ENCODE measurements around the gene TBC1D17.

Gene TBC1D17

GRCh38 chr19:49848938-49849337, 28.6 kb upstream of the TBC1D17 start:
- TF ChIP-seq PATZ1 (CRISPR knock-in tag; IDR thresholded peaks at IDR 0.05; ENCODE audit: borderline replicate concordance) (no peak), ESRRG (CRISPR knock-in tag; IDR thresholded peaks at IDR 0.05) (no peak), ARNTL (CRISPR knock-in tag; IDR thresholded peaks at IDR 0.05; ENCODE audit: borderline replicate concordance, low read depth) (no peak), RARB (CRISPR knock-in tag; IDR thresholded peaks at IDR 0.05) (no peak), GLIS3 (CRISPR knock-in tag; IDR thresholded peaks at IDR 0.05) (no peak), ZNF8 (CRISPR knock-in tag; IDR thresholded peaks at IDR 0.05) (no peak), BACH2 (CRISPR knock-in tag; IDR thresholded peaks at IDR 0.05; ENCODE audit: borderline replicate concordance) (no peak), ISL1 (CRISPR knock-in tag; IDR thresholded peaks at IDR 0.05) (no peak), ZFP3 (CRISPR knock-in tag; IDR thresholded peaks at IDR 0.05) (no peak), CSRNP3 (CRISPR knock-in tag; IDR thresholded peaks at IDR 0.05) (no peak), PPARA (CRISPR knock-in tag; IDR thresholded peaks at IDR 0.05; ENCODE audit: borderline replicate concordance) (no peak), OSR1 (CRISPR knock-in tag; IDR thresholded peaks at IDR 0.05) (no peak), POU6F1 (CRISPR knock-in tag; IDR thresholded peaks at IDR 0.05; ENCODE audit: borderline replicate concordance, low read depth) (no peak), TCF4 (CRISPR knock-in tag; IDR thresholded peaks at IDR 0.05; ENCODE audit: borderline replicate concordance) (no peak), TOX (CRISPR knock-in tag; IDR thresholded peaks at IDR 0.05; ENCODE audit: borderline replicate concordance) (no peak), TSHZ2 (CRISPR knock-in tag; IDR thresholded peaks at IDR 0.05) (no peak), ZFP30 (CRISPR knock-in tag; IDR thresholded peaks at IDR 0.05) (no peak), CREB5 (CRISPR knock-in tag; IDR thresholded peaks at IDR 0.05; ENCODE audit: low read depth) (no peak), ZNF565 (CRISPR knock-in tag; conservative IDR thresholded peaks at IDR 0.05; ENCODE audit: low read depth) (no peak)
- no peak for ATAC-seq

- no peak for ATAC-seq
- TF ChIP-seq CSDC2 (CRISPR knock-in tag; IDR thresholded peaks at IDR 0.05): no peak
Observed at GRCh38 chr19:49849433-49850220, 27.9 kb upstream of the TBC1D17 start.

GRCh38 chr19:49850221-49850486, 27.3 kb upstream of the TBC1D17 start:
- no peak for ATAC-seq
- TF ChIP-seq GLIS3 (CRISPR knock-in tag; IDR thresholded peaks at IDR 0.05) (no peak), ZNF565 (CRISPR knock-in tag; conservative IDR thresholded peaks at IDR 0.05; ENCODE audit: low read depth) (no peak), ARNTL (CRISPR knock-in tag; IDR thresholded peaks at IDR 0.05; ENCODE audit: borderline replicate concordance, low read depth) (no peak), TOX (CRISPR knock-in tag; IDR thresholded peaks at IDR 0.05; ENCODE audit: borderline replicate concordance) (no peak), CSRNP3 (CRISPR knock-in tag; IDR thresholded peaks at IDR 0.05) (no peak), POU6F1 (CRISPR knock-in tag; IDR thresholded peaks at IDR 0.05; ENCODE audit: borderline replicate concordance, low read depth) (no peak), RARB (CRISPR knock-in tag; IDR thresholded peaks at IDR 0.05) (no peak), OSR1 (CRISPR knock-in tag; IDR thresholded peaks at IDR 0.05) (no peak), TCF4 (CRISPR knock-in tag; IDR thresholded peaks at IDR 0.05; ENCODE audit: borderline replicate concordance) (no peak), ESRRG (CRISPR knock-in tag; IDR thresholded peaks at IDR 0.05) (no peak), ZFP3 (CRISPR knock-in tag; IDR thresholded peaks at IDR 0.05) (no peak), TSHZ2 (CRISPR knock-in tag; IDR thresholded peaks at IDR 0.05) (no peak)

All from SK-N-SH treated with all-trans-retinoic acid at 6 μM for 48 hours (cell line).